ENCODE measurements around the gene FCHO2. TPM values are rescaled to one million over a fixed set of nuclear protein-coding genes. Genes with fewer than 3 reads are reported as not detected.

Gene FCHO2
- total RNA-seq, 1 experiment from 2014 or later: 16.9 TPM

GRCh38 chr5:73106335-73106734 is 150.5 kb downstream of the FCHO2 start:
- no TSS peak for BruUV-seq (replicated peaks)
- Mint-ChIP-seq H3K27me3 (ENCODE audit: insufficient read depth, unreplicated experiment) (no peaks in the 10 kb centered on the region), H3K4me3 (ENCODE audit: unreplicated experiment) (no peak overlapping the region), H3K36me3 (ENCODE audit: insufficient read depth, unreplicated experiment) (no peaks in the 10 kb centered on the region), H3K27ac (ENCODE audit: low read depth, unreplicated experiment) (no peak overlapping the region), H3K9me3 (ENCODE audit: unreplicated experiment) (peaks cover 14% of the 10 kb centered on the region), H3K4me1 (ENCODE audit: insufficient read depth, unreplicated experiment) (no peaks in the 10 kb centered on the region)
- ChIA-PET CTCF (no interaction called here), POLR2A (no interaction called here)
- DNase-seq (ENCODE audit: unreplicated experiment): no peak
- no peak for TF ChIP-seq CTCF (IDR thresholded peaks at IDR 0.05; ENCODE audit: unreplicated experiment)
- intact Hi-C loops (cut with micrococcal nuclease): no loop called here

DNA sequence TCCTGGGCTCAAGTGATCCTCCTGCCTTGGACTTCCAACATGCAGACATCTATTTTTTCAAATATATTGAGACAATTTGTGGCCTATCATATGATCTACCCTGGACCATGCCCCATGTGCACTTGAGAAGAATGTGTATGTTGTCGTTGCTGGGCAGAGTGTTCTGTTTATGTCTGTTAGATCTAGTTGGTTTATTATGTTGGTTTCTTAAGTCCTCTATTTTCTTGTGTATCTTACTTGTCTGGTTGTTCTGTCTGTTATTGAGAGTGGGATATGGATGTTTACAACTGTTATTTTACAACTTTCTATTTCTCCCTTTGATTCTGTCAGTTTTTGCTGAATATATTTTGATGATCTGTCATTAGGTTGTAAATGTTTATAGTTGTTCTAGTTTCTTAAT is 154.3 kb downstream of the FCHO2 start:
- POLR2A ChIA-PET: interaction anchor here (0.7 to 1.3 kb wide), 2 partner anchors 13 to 144 kb away, joined by 3 to 4 read pairs; no protein-coding TSS in a partner anchor
- H3K27me3 Mint-ChIP-seq (ENCODE audit: insufficient read depth, unreplicated experiment): no peaks in the 10 kb centered on the region
- H3K27ac Mint-ChIP-seq (ENCODE audit: low read depth, unreplicated experiment): no peak overlapping the region
- CTCF ChIA-PET: interaction anchor here (0.6 to 1.0 kb wide), 3 partner anchors 31 to 91 kb away, joined by 3 to 4 read pairs (median 3); no protein-coding TSS in a partner anchor
- no peaks in the 10 kb centered on the region for H3K36me3 Mint-ChIP-seq (ENCODE audit: insufficient read depth, unreplicated experiment)
- H3K4me3 Mint-ChIP-seq (ENCODE audit: unreplicated experiment): no peak overlapping the region
- no TSS peak for BruUV-seq (replicated peaks)
- no peak for TF ChIP-seq CTCF (IDR thresholded peaks at IDR 0.05; ENCODE audit: unreplicated experiment)
- peaks cover 4% of the 10 kb centered on the region for H3K4me1 Mint-ChIP-seq (ENCODE audit: insufficient read depth, unreplicated experiment)
- no peak for DNase-seq (ENCODE audit: unreplicated experiment)
- intact Hi-C loops (cut with micrococcal nuclease): no loop called here
- peaks cover 21% of the 10 kb centered on the region for H3K9me3 Mint-ChIP-seq (ENCODE audit: unreplicated experiment)

DNA sequence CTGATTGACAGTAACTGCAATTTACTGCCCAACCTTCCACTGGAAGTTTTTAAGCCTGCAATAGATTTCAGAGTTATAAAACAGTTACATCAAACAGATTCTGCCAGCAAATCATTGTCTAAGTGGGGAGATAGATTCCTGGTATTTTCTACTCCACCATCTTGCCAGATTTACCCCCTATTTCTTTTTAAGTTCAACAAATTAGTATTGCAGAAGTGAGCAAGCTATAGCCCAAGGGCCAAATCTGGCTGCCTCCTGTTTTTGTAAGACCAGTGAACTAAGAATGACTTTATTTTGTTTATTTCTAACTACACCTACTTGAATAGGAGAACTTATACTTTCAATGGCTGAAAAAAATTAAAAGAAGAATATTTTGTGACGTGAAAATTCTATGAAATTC is 155.7 kb downstream of the FCHO2 start:
- no peaks in the 10 kb centered on the region for H3K36me3 Mint-ChIP-seq (ENCODE audit: insufficient read depth, unreplicated experiment)
- CTCF ChIA-PET: interaction anchor here (0.7 kb wide), 1 partner anchor 104 kb away, joined by 4 read pairs; no protein-coding TSS in a partner anchor
- TF ChIP-seq CTCF (IDR thresholded peaks at IDR 0.05; ENCODE audit: unreplicated experiment): no peak
- DNase-seq (ENCODE audit: unreplicated experiment): no peak
- H3K27ac Mint-ChIP-seq (ENCODE audit: low read depth, unreplicated experiment): no peak overlapping the region
- no peaks in the 10 kb centered on the region for H3K27me3 Mint-ChIP-seq (ENCODE audit: insufficient read depth, unreplicated experiment)
- POLR2A ChIA-PET: interaction anchor here (0.9 to 1.7 kb wide), 3 partner anchors 9 to 16 kb away, joined by 3 to 4 read pairs (median 4); partner anchors contain the start of gene TMEM171
- H3K4me1 Mint-ChIP-seq (ENCODE audit: insufficient read depth, unreplicated experiment): peaks cover 14% of the 10 kb centered on the region
- H3K9me3 Mint-ChIP-seq (ENCODE audit: unreplicated experiment): peaks cover 21% of the 10 kb centered on the region
- BruUV-seq (replicated peaks): no TSS peak
- intact Hi-C loops (cut with micrococcal nuclease): no loop called here
- no peak overlapping the region for H3K4me3 Mint-ChIP-seq (ENCODE audit: unreplicated experiment)

DNA sequence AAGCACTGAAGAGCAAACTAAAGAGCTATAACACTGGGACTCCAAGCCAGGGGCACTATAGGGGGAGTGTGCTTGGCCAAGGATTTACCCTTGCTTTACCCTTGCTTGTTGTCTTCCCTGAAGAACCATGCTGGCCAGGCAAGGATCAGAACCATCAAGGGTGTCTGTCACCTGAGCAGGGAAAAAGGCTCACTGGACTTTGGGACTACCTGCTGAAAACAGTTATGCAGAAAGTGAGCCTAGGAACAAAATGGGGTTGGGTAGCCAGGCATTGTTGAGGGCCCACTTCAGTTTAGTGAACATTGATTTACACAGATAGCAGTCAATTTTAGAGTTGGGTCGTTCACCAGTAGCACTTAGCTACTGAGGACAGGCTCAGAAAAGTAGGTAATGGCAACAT is 156.5 kb downstream of the FCHO2 start:
- no peak for DNase-seq (ENCODE audit: unreplicated experiment)
- intact Hi-C loops (cut with micrococcal nuclease): no loop called here
- Mint-ChIP-seq H3K27ac (ENCODE audit: low read depth, unreplicated experiment) (no peak overlapping the region), H3K4me3 (ENCODE audit: unreplicated experiment) (no peak overlapping the region), H3K36me3 (ENCODE audit: insufficient read depth, unreplicated experiment) (no peaks in the 10 kb centered on the region), H3K4me1 (ENCODE audit: insufficient read depth, unreplicated experiment) (peaks cover 19% of the 10 kb centered on the region), H3K27me3 (ENCODE audit: insufficient read depth, unreplicated experiment) (no peaks in the 10 kb centered on the region), H3K9me3 (ENCODE audit: unreplicated experiment) (peaks cover 21% of the 10 kb centered on the region)
- no peak for TF ChIP-seq CTCF (IDR thresholded peaks at IDR 0.05; ENCODE audit: unreplicated experiment)
- no TSS peak for BruUV-seq (replicated peaks)
- ChIA-PET POLR2A (no interaction called here), CTCF (no interaction called here)

All from MCF 10A (cell line).